Measurements from ENCODE around the gene GATA5. TPM values are rescaled to one million over a fixed set of nuclear protein-coding genes. Genes with fewer than 3 reads are reported as not detected.

GATA5 gene
- total and polyA plus RNA-seq, 8 donors: 3.1 to 16.4 (median 9.3) TPM; not detected in 1

GRCh38 chr20:62479156-62479555, 3.4 kb upstream of the GATA5 start:
- H3K27ac ChIP-seq: no peak overlapping the region
- intact Hi-C loops (cut with DNase I; ENCODE audit: low total_unique reads): no loop called here
- peaks cover 28 to 77% (median 64%) of the 10 kb centered on the region in 4 donors for H3K4me1 ChIP-seq
- peaks cover 12 to 98% (median 54%) of the 10 kb centered on the region in 3 donors for H3K27me3 ChIP-seq
- no peak for DNase-seq
- H3K4me3 ChIP-seq: no peak overlapping the region
- TF ChIP-seq CTCF (IDR thresholded peaks at IDR 0.05): no peak
- TF ChIP-seq POLR2A (IDR thresholded peaks at IDR 0.05): no peak
- TF ChIP-seq EP300 (IDR thresholded peaks at IDR 0.05): no peak
- no peak for TF ChIP-seq POLR2AphosphoS5 (IDR thresholded peaks at IDR 0.05)
- WGBS, 5 donors: 80 to 89% (median 84%) methylated on average over 11 to 12 of the region's 12 CpGs
- no peaks in the 10 kb centered on the region for H3K9me3 ChIP-seq
- no peaks in the 10 kb centered on the region for H3K36me3 ChIP-seq

- H3K27me3 ChIP-seq: peaks cover 12 to 98% (median 57%) of the 10 kb centered on the region in 3 donors
- 24 to 36% (median 35%) methylated on average over 26 to 37 of the region's 37 CpGs for WGBS, 5 donors
- no peaks in the 10 kb centered on the region for H3K9me3 ChIP-seq
- no peaks in the 10 kb centered on the region for H3K36me3 ChIP-seq
- peak overlapping the region in 1 of 5 donors; percentile 0 for H3K27ac ChIP-seq
- H3K4me1 ChIP-seq: peaks cover 28 to 66% (median 61%) of the 10 kb centered on the region in 4 donors
- no peak overlapping the region for H3K4me3 ChIP-seq
- TF ChIP-seq EP300 (IDR thresholded peaks at IDR 0.05): no peak
- peak in 1 of 7 experiments; percentile 24 for TF ChIP-seq CTCF (IDR thresholded peaks at IDR 0.05)
- TF ChIP-seq POLR2AphosphoS5 (IDR thresholded peaks at IDR 0.05): no peak
- TF ChIP-seq POLR2A (IDR thresholded peaks at IDR 0.05): no peak
- no peak for DNase-seq
- intact Hi-C loops (cut with DNase I; ENCODE audit: low total_unique reads): no loop called here
These were observed 2.1 kb upstream of the GATA5 start for GRCh38 chr20:62477669-62478455.

- no peaks in the 10 kb centered on the region for H3K36me3 ChIP-seq
- peak; percentile 77 to 81 for DNase-seq
- TF ChIP-seq POLR2AphosphoS5 (IDR thresholded peaks at IDR 0.05) (peak in 2 of 3 donors; percentile 80 to 82), EP300 (IDR thresholded peaks at IDR 0.05) (no peak)
- H3K4me1 ChIP-seq: peaks cover 13 to 54% (median 48%) of the 10 kb centered on the region in 4 donors
- intact Hi-C loops (cut with DNase I; ENCODE audit: low total_unique reads): no loop called here
- WGBS, 5 donors: 2 to 5% (median 3%) methylated on average over 39 to 81 of the region's 82 CpGs
- peaks cover 12 to 93% (median 45%) of the 10 kb centered on the region in 3 donors for H3K27me3 ChIP-seq
- H3K4me3 ChIP-seq: peak overlapping the region; percentile 48 to 59 (median 52)
- H3K9me3 ChIP-seq: no peaks in the 10 kb centered on the region
- peak overlapping the region; percentile 83 to 92 (median 84) for H3K27ac ChIP-seq
These were observed 452 bp upstream of the GATA5 start for GRCh38 chr20:62476056-62476838.

- peaks cover 12 to 92% (median 40%) of the 10 kb centered on the region in 3 donors for H3K27me3 ChIP-seq
- H3K4me1 ChIP-seq: peaks cover 13 to 52% (median 48%) of the 10 kb centered on the region in 4 donors
- whole genome bisulfite sequencing, 5 donors: 1 to 8% (median 4%) methylated on average over 16 to 93 of the region's 93 CpGs
- peak overlapping the region; percentile 81 to 92 (median 84) for H3K27ac ChIP-seq
- DNase-seq: no peak
- intact Hi-C loops (cut with DNase I; ENCODE audit: low total_unique reads): no loop called here
- no peaks in the 10 kb centered on the region for H3K36me3 ChIP-seq
- no peak for TF ChIP-seq EP300 (IDR thresholded peaks at IDR 0.05)
- TF ChIP-seq POLR2A (IDR thresholded peaks at IDR 0.05): no peak
- no peaks in the 10 kb centered on the region for H3K9me3 ChIP-seq
- peak overlapping the region; percentile 48 to 59 (median 52) for H3K4me3 ChIP-seq
These were observed 596 bp downstream of the GATA5 start for GRCh38 chr20:62475027-62475771.

Measured in stomach (tissue), 9 donors.